ENCODE results near the gene PRTN3.

Gene PRTN3

GRCh38 chr19:803686-804418, 36.9 kb upstream of the PRTN3 start:
- no peak for DNase-seq (ENCODE audit: low read depth)

GRCh38 chr19:804419-805165, 36.2 kb upstream of the PRTN3 start:
- no peak for DNase-seq (ENCODE audit: low read depth)

- DNase-seq (ENCODE audit: low read depth): no peak
Measured at GRCh38 chr19:805166-805551, 35.6 kb upstream of the PRTN3 start.

GRCh38 chr19:805600-806550, 34.9 kb upstream of the PRTN3 start:
- DNase-seq (ENCODE audit: low read depth): no peak

GRCh38 chr19:806815-807421, 33.9 kb upstream of the PRTN3 start:
- DNase-seq (ENCODE audit: low read depth): no peak

GRCh38 chr19:807627-808422, 33.0 kb upstream of the PRTN3 start:
- DNase-seq (ENCODE audit: low read depth): no peak

- DNase-seq (ENCODE audit: low read depth): no peak
Measured at GRCh38 chr19:808423-808775, 32.4 kb upstream of the PRTN3 start.

GRCh38 chr19:810077-810855, 30.5 kb upstream of the PRTN3 start:
- no peak for DNase-seq (ENCODE audit: low read depth)

- DNase-seq (ENCODE audit: low read depth): no peak
Measured at GRCh38 chr19:810883-811489, 29.8 kb upstream of the PRTN3 start.

GRCh38 chr19:811506-812048, 29.2 kb upstream of the PRTN3 start:
- no peak for DNase-seq (ENCODE audit: low read depth)

- DNase-seq (ENCODE audit: low read depth): no peak
Measured at GRCh38 chr19:812049-812746, 28.6 kb upstream of the PRTN3 start.

- DNase-seq (ENCODE audit: low read depth): no peak
Measured at GRCh38 chr19:812747-813218, 28.0 kb upstream of the PRTN3 start.

GRCh38 chr19:813219-814151, 27.3 kb upstream of the PRTN3 start:
- DNase-seq (ENCODE audit: low read depth): no peak

GRCh38 chr19:814152-815078, 26.4 kb upstream of the PRTN3 start:
- DNase-seq (ENCODE audit: low read depth): no peak

- DNase-seq (ENCODE audit: low read depth): no peak
Measured at GRCh38 chr19:815079-815774, 25.6 kb upstream of the PRTN3 start.
